IPS-11a (cell line): Measurements from ENCODE around the gene CER1.

ENCODE experiments used
- H3K4me3 ChIP-seq: one replicate; pipeline ENCODE4 v1.5.1; 2013; ENCODE audit warnings: low read depth, low read length, control low read depth

Gene CER1

DNA sequence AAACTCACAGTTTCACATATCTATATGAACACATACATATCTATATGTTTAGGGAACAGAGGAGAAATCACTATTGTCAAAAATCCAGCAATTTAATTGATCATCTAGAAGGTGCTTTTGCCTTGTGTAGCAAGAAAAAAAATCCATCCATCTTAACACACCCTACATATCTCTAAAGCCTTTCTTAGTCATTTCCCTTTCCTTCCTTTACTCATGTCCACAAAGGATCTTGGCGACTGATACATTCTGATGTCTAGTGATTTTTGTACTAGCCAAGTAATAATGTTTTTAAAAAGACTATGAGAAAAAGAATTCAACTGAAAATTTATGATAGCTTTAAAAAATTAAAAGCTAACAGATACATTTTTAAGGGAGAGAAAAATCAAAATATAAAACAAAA is 51.8 kb downstream of the CER1 start:
- H3K4me3 ChIP-seq = no peak overlapping the region
